Endodermal cell (in vitro differentiated cells): ENCODE results near the gene TMOD3. TPM values are rescaled to one million over a fixed set of nuclear protein-coding genes. Genes with fewer than 3 reads are reported as not detected.

ENCODE experiments used
- DNase-seq: peaks from one replicate; pipeline ENCODE4 v3.0.0-alpha.2; 2017
- H3K27ac ChIP-seq: 2 replicates; pipeline ENCODE4 v1.5.1; 2013; ENCODE audit warnings: mild to moderate bottlenecking, low read depth, low read length, moderate library complexity
- H3K27me3 ChIP-seq: 2 replicates; pipeline ENCODE4 v1.6.1; 2013; ENCODE audit warnings: mild to moderate bottlenecking, low read length, moderate library complexity; ENCODE audit not compliant: insufficient read depth, control insufficient read depth, poor library complexity, severe bottlenecking
- H3K36me3 ChIP-seq: 2 replicates; pipeline ENCODE4 v1.7.0; 2013; ENCODE audit warnings: mild to moderate bottlenecking, low read length, moderate library complexity; ENCODE audit not compliant: control insufficient read depth, insufficient read depth
- H3K4me1 ChIP-seq: one replicate; pipeline ENCODE4 v1.7.0; 2013; ENCODE audit warnings: low read length; ENCODE audit not compliant: control insufficient read depth, insufficient read depth
- H3K4me3 ChIP-seq: 2 replicates; pipeline ENCODE4 v1.5.1; 2013; ENCODE audit warnings: mild to moderate bottlenecking, low read length, moderate library complexity
- H3K9ac ChIP-seq: 2 replicates; pipeline ENCODE4 v1.6.1; 2013; ENCODE audit warnings: mild to moderate bottlenecking, low read length, moderate library complexity; ENCODE audit not compliant: poor library complexity, severe bottlenecking; ENCODE audit errors: extremely low read depth
- H3K9me3 ChIP-seq: 2 replicates; pipeline ENCODE4 v1.6.1; 2013; ENCODE audit warnings: mild to moderate bottlenecking, low read length, moderate library complexity; ENCODE audit not compliant: control insufficient read depth
- H3K27ac Mint-ChIP-seq: 2 replicates; pipeline ENCODE4 v1.8.0; 2020; ENCODE audit warnings: mixed read lengths
- H3K27me3 Mint-ChIP-seq: 2 replicates; pipeline ENCODE4 v1.8.0; 2021; ENCODE audit warnings: mild to moderate bottlenecking, mixed read lengths; ENCODE audit not compliant: insufficient read depth
- H3K36me3 Mint-ChIP-seq: 2 replicates; pipeline ENCODE4 v1.8.0; 2020; ENCODE audit warnings: low read depth, mixed read lengths
- H3K4me1 Mint-ChIP-seq: 2 replicates; pipeline ENCODE4 v1.8.0; 2020; ENCODE audit warnings: mixed read lengths
- H3K4me3 Mint-ChIP-seq: 2 replicates; pipeline ENCODE4 v1.8.0; 2020; ENCODE audit warnings: mild to moderate bottlenecking, moderate library complexity, mixed read lengths
- H3K9me3 Mint-ChIP-seq: 2 replicates; pipeline ENCODE4 v1.8.0; 2020; ENCODE audit warnings: mild to moderate bottlenecking, mixed read lengths
- WGBS, 2 experiments: methylation state at CpG; one replicate each; pipeline versions ENCODE4 v1.1.5 to v1.1.7; 2013; ENCODE audit warnings: missing lambda C conversion rate in 2 of 2, mixed read lengths in 1 of 2; ENCODE audit not compliant: insufficient coverage in 1 of 2, insufficient read length in 1 of 2; 5-methylcytosine and 5-hydroxymethylcytosine counted together
- total RNA-seq, 2 donors: library from RNA; stranded (reverse); fragmentation: NEBNext Ultra II Directional in 1 of 2; extraction: Animal tissue kit (Norgen Biotek cat#: 25700) in 1 of 2; gene quantifications; 2 replicates in 1 of 2; 3 replicates in 1 of 2; pipeline ENCODE4 v1.2.1, GENCODE V29; 2021
- TF ChIP-seq, protein P1 (sequence below): fragments of 200-600 bp; sonication (generic); conservative IDR thresholded peaks from 2 replicates; pipeline ENCODE4 v1.5.0; 2021; ENCODE audit warnings: antibody characterized with exemption, mild to moderate bottlenecking

The TMOD3 gene
- total RNA-seq, 2 donors from 2014 or later = 39.6 to 44.4 TPM

DNA sequence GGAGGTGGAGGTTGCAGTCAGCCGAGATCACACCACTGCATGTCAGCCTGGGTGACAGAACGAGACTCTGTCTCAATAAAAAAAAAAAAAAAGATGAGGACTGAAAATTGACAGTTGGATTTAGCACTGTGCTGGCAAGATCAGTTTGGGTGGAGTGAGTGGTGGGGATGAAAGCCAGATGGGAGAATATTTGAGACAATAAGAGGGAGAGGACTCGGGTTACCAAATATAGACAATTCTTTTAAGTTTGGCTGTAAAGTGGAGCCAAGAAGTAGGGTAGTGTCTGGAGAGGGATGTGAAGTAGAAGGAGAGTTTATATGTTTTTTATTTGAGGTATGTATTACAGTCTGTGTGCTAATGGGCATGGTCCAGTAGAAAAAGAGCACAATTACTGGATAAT lies 20.4 kb downstream of the TMOD3 start:
- Mint-ChIP-seq H3K27ac (no peak overlapping the region), H3K27me3 (no peaks in the 10 kb centered on the region), H3K4me1 (peaks cover 31% of the 10 kb centered on the region), H3K9me3 (no peaks in the 10 kb centered on the region), H3K4me3 (no peak overlapping the region), H3K36me3 (no peaks in the 10 kb centered on the region)
- H3K9ac ChIP-seq = no peak overlapping the region
- no peak overlapping the region for H3K27ac ChIP-seq
- TF ChIP-seq, protein P1, sequence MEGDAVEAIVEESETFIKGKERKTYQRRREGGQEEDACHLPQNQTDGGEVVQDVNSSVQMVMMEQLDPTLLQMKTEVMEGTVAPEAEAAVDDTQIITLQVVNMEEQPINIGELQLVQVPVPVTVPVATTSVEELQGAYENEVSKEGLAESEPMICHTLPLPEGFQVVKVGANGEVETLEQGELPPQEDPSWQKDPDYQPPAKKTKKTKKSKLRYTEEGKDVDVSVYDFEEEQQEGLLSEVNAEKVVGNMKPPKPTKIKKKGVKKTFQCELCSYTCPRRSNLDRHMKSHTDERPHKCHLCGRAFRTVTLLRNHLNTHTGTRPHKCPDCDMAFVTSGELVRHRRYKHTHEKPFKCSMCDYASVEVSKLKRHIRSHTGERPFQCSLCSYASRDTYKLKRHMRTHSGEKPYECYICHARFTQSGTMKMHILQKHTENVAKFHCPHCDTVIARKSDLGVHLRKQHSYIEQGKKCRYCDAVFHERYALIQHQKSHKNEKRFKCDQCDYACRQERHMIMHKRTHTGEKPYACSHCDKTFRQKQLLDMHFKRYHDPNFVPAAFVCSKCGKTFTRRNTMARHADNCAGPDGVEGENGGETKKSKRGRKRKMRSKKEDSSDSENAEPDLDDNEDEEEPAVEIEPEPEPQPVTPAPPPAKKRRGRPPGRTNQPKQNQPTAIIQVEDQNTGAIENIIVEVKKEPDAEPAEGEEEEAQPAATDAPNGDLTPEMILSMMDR = no peak
- peaks cover 8% of the 10 kb centered on the region for H3K4me1 ChIP-seq
- no peak overlapping the region for H3K4me3 ChIP-seq
- no peaks in the 10 kb centered on the region for H3K36me3 ChIP-seq
- no peak for DNase-seq
- 89 to 97% methylated on average over 3 of the region's 3 CpGs for WGBS, 2 experiments
- H3K27me3 ChIP-seq = no peaks in the 10 kb centered on the region
- no peaks in the 10 kb centered on the region for H3K9me3 ChIP-seq

DNA sequence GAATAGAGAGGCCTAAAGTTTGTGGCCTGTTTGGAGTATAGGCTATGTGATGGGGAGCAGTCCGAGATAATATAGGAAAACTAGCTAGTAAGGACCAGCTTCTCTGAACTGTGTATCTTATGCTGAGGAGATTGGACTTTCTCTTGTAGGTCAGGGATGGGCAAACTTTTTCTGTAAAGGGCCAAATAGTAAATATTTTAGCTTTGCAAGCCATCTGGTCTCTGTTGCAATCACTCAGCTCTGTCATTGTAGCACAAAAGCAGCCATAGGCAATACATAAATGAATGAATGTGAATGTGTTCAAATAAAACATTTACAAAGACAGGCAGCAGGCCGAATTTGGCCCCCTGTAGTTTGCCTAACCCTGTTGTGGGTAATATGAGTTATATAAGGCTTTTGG lies 24.5 kb downstream of the TMOD3 start:
- no peak for DNase-seq
- no peaks in the 10 kb centered on the region for H3K9me3 Mint-ChIP-seq
- Histone ChIP-seq H3K27ac (no peak overlapping the region), H3K4me3 (no peak overlapping the region), H3K4me1 (peaks cover 4% of the 10 kb centered on the region), H3K9ac (no peak overlapping the region), H3K36me3 (no peaks in the 10 kb centered on the region), H3K9me3 (no peaks in the 10 kb centered on the region), H3K27me3 (no peaks in the 10 kb centered on the region)
- H3K4me1 Mint-ChIP-seq = peaks cover 31% of the 10 kb centered on the region
- TF ChIP-seq, protein P1 = no peak
- no peak overlapping the region for H3K4me3 Mint-ChIP-seq
- 54 to 62% methylated on average over 2 of the region's 2 CpGs for WGBS, 2 experiments
- no peaks in the 10 kb centered on the region for H3K27me3 Mint-ChIP-seq
- H3K36me3 Mint-ChIP-seq = peaks cover under 1% of the 10 kb centered on the region
- no peak overlapping the region for H3K27ac Mint-ChIP-seq

- DNase-seq = no peak
- no peaks in the 10 kb centered on the region for H3K9me3 Mint-ChIP-seq
- Histone ChIP-seq H3K4me1 (peaks cover 4% of the 10 kb centered on the region), H3K27ac (no peak overlapping the region), H3K36me3 (no peaks in the 10 kb centered on the region), H3K9me3 (no peaks in the 10 kb centered on the region), H3K9ac (no peak overlapping the region), H3K4me3 (no peak overlapping the region), H3K27me3 (no peaks in the 10 kb centered on the region)
- H3K36me3 Mint-ChIP-seq = peaks cover 3% of the 10 kb centered on the region
- 80 to 100% methylated on average over 1 of the region's 1 CpG for WGBS, 2 experiments
- no peak overlapping the region for H3K4me3 Mint-ChIP-seq
- TF ChIP-seq, protein P1 = no peak
- peaks cover 31% of the 10 kb centered on the region for H3K4me1 Mint-ChIP-seq
- H3K27me3 Mint-ChIP-seq = no peaks in the 10 kb centered on the region
- H3K27ac Mint-ChIP-seq = no peak overlapping the region
Observed at GRCh38 chr15:51855612-51856011, 26.2 kb downstream of the TMOD3 start.
